Measurements from ENCODE around the gene JPH2.

GRCh38 chr20:44209686-44210405 is 22.9 kb upstream of the JPH2 start:
- TF ChIP-seq CTCF (IDR thresholded peaks at IDR 0.05; ENCODE audit: low read depth, low read length) (no peak), EZH2phosphoT487 (IDR thresholded peaks at IDR 0.05; ENCODE audit: low read depth) (no peak)

Measured in OCI-LY3 (cell line).